Measurements from ENCODE around the gene GPR17.

The GPR17 gene

DNA sequence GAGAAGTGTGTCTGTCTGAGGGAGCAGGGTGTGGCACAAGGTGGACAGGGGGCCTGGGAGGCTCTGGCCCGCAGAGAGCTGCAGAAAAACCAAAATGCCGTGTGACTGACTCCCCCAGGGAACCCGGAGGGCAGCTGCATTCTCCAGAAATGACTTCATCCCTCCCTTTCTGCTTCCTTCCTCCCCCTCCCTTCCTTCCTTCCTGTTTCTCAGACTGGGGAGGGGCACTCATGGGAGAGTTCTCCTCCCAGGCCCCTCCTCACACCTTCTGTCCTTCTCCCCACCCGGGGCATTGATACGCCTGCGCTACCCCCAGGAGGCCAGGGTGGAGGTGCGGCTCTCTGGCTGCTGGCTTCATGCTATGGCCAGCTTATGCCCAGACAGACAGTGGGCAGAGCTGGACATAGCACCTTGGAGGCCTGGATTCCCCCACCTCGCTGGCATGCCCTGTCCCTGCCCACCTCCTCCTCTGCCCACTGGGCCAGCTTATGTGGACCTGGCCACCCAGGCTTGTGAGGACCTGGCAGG is 8.2 kb upstream of the GPR17 start:
- no peak overlapping the region for H3K4me3 ChIP-seq (ENCODE audit: extremely low read depth, insufficient read depth, low read length, poor library complexity, severe bottlenecking)
- H3K4me1 ChIP-seq (ENCODE audit: control insufficient read depth, insufficient read depth, low read length, poor library complexity, severe bottlenecking): peaks cover 38% of the 10 kb centered on the region
- H3K9me3 ChIP-seq (ENCODE audit: control insufficient read depth, low read length): no peaks in the 10 kb centered on the region
- 24 to 35% methylated on average over 3 to 8 of the region's 8 CpGs for WGBS, 2 experiments (ENCODE audit: insufficient coverage in 2 of 2)
- H3K36me3 ChIP-seq (ENCODE audit: control insufficient read depth, insufficient read depth, low read length): no peaks in the 10 kb centered on the region
- peak overlapping the region; percentile 84 for H3K27ac ChIP-seq (ENCODE audit: low read depth, low read length, severe bottlenecking)

DNA sequence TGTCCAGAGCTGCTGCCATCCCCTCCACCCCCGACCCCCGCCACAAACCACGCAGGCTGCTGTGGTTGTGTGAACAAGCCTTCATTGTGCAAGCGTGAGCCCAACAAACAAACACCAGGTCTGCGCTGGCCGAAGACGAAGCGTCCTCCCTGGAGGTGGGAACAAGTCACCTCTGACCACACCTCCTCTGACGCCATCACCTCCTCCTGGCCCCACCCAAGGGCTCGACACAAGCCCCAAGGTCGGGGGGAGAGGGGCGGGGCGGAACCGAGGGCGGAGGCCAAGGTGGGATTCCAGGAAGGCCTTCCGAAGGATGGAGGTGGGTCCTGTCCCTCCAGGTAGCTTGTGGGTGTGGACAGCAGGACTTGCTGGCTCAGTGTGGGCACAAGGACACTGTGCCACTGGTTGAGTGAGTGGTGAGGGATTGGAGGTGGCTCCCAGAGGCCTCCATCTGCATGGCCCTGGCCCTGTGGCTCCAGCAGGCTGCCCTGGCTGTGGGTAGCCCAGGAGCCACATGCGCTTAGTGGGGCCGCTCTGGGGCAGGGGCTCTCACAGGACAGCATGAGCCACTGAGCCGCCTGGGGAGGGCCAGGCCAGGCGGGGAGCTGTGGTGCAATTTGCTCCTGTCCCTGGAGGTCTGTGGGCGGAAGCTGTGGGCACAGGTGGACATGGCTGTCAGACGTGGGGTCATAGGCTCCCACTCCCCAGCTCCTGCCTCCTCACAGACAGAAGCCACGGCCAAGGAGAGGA is 7.4 kb upstream of the GPR17 start:
- peak overlapping the region; percentile 84 for H3K27ac ChIP-seq (ENCODE audit: low read depth, low read length, severe bottlenecking)

GRCh38 chr2:127639111-127639474 is 6.9 kb upstream of the GPR17 start:
- H3K9me3 ChIP-seq (ENCODE audit: control insufficient read depth, low read length): no peaks in the 10 kb centered on the region
- H3K27ac ChIP-seq (ENCODE audit: low read depth, low read length, severe bottlenecking): no peak overlapping the region

More for the DNA sequence above, 7.4 kb upstream of the GPR17 start:
- 74 to 80% methylated on average over 14 to 17 of the region's 23 CpGs for WGBS, 2 experiments (ENCODE audit: insufficient coverage in 2 of 2)
- H3K36me3 ChIP-seq (ENCODE audit: control insufficient read depth, insufficient read depth, low read length): no peaks in the 10 kb centered on the region
- H3K4me3 ChIP-seq (ENCODE audit: extremely low read depth, insufficient read depth, low read length, poor library complexity, severe bottlenecking): no peak overlapping the region
- no peaks in the 10 kb centered on the region for H3K9me3 ChIP-seq (ENCODE audit: control insufficient read depth, low read length)
- peaks cover 38% of the 10 kb centered on the region for H3K4me1 ChIP-seq (ENCODE audit: control insufficient read depth, insufficient read depth, low read length, poor library complexity, severe bottlenecking)

GRCh38 chr2:127640082-127641072 is 5.6 kb upstream of the GPR17 start:
- no peaks in the 10 kb centered on the region for H3K9me3 ChIP-seq (ENCODE audit: control insufficient read depth, low read length)
- 83 to 90% methylated on average over 21 to 24 of the region's 25 CpGs for WGBS, 2 experiments (ENCODE audit: insufficient coverage in 2 of 2)
- no peak overlapping the region for H3K27ac ChIP-seq (ENCODE audit: low read depth, low read length, severe bottlenecking)
- H3K36me3 ChIP-seq (ENCODE audit: control insufficient read depth, insufficient read depth, low read length): no peaks in the 10 kb centered on the region
- peaks cover 40% of the 10 kb centered on the region for H3K4me1 ChIP-seq (ENCODE audit: control insufficient read depth, insufficient read depth, low read length, poor library complexity, severe bottlenecking)
- no peak overlapping the region for H3K4me3 ChIP-seq (ENCODE audit: extremely low read depth, insufficient read depth, low read length, poor library complexity, severe bottlenecking)

More at GRCh38 chr2:127639111-127639474, 6.9 kb upstream of the GPR17 start:
- 94 to 97% methylated on average over 12 of the region's 13 CpGs for WGBS, 2 experiments (ENCODE audit: insufficient coverage in 2 of 2)
- no peak overlapping the region for H3K4me3 ChIP-seq (ENCODE audit: extremely low read depth, insufficient read depth, low read length, poor library complexity, severe bottlenecking)
- H3K4me1 ChIP-seq (ENCODE audit: control insufficient read depth, insufficient read depth, low read length, poor library complexity, severe bottlenecking): peaks cover 38% of the 10 kb centered on the region
- H3K36me3 ChIP-seq (ENCODE audit: control insufficient read depth, insufficient read depth, low read length): no peaks in the 10 kb centered on the region

DNA sequence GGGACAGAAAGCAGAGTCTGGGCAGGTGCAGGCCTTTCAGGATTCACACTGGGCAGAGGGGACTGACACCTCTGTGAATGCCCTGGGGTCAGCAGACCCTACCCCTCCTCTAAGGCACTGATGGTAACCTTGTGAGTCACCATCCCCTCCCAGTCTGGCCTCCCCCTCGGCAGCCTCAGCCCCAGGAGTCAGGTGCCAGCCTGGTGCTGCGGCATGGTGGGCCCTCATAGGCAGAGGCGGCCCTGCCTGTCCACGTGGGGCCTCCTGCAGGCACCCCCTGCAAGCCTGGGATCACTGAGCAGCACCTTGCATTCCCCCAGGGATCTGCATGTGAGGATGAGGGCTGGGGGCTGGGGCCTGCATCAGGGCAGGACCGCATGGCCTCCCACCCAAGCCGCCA is 4.8 kb upstream of the GPR17 start:
- no peaks in the 10 kb centered on the region for H3K9me3 ChIP-seq (ENCODE audit: control insufficient read depth, low read length)
- no peak overlapping the region for H3K4me3 ChIP-seq (ENCODE audit: extremely low read depth, insufficient read depth, low read length, poor library complexity, severe bottlenecking)
- 87 to 93% methylated on average over 4 to 6 of the region's 6 CpGs for WGBS, 2 experiments (ENCODE audit: insufficient coverage in 2 of 2)
- no peaks in the 10 kb centered on the region for H3K36me3 ChIP-seq (ENCODE audit: control insufficient read depth, insufficient read depth, low read length)
- H3K27ac ChIP-seq (ENCODE audit: low read depth, low read length, severe bottlenecking): no peak overlapping the region
- peaks cover 45% of the 10 kb centered on the region for H3K4me1 ChIP-seq (ENCODE audit: control insufficient read depth, insufficient read depth, low read length, poor library complexity, severe bottlenecking)

GRCh38 chr2:127641846-127642507 is 4.0 kb upstream of the GPR17 start:
- Histone ChIP-seq H3K36me3 (ENCODE audit: control insufficient read depth, insufficient read depth, low read length) (no peaks in the 10 kb centered on the region), H3K4me1 (ENCODE audit: control insufficient read depth, insufficient read depth, low read length, poor library complexity, severe bottlenecking) (peaks cover 48% of the 10 kb centered on the region), H3K27ac (ENCODE audit: low read depth, low read length, severe bottlenecking) (no peak overlapping the region), H3K4me3 (ENCODE audit: extremely low read depth, insufficient read depth, low read length, poor library complexity, severe bottlenecking) (no peak overlapping the region), H3K9me3 (ENCODE audit: control insufficient read depth, low read length) (no peaks in the 10 kb centered on the region)
- WGBS, 2 experiments (ENCODE audit: insufficient coverage in 2 of 2): 93 to 97% methylated on average over 21 to 24 of the region's 25 CpGs

DNA sequence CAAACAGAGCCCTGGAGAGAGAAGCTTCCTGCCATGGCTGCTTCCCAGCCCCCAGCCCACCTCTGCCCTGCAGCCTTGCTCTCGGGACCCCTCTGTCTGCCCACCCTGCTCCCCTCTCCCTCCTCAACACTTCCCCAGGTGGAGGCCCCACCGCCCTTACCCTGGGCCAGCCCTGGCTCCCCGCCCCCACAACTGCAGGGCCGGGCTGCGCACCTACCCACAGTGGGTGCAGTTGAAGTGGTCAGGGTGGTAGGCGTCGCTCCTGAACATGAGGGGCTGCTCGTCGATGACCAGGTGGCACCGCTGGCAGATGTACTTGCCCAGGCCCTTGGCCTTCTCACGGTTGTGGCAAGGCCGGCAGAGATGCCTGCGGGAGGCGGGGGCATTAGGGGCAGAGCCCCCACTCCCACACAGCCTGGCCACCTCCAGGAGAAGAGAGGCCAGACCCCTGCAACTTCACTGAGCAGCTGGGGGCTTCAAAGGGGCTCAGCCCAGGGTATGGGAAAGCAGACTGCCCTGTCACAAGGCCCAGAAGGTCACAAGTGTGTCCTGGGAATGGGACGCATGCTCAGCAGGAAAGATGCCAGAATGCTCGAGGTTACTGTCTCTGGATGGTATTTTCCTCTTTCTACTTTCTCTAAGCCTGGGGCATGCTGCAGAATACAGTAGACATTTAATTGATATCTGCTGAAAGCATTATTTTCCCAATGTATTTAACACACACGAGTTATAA is 3.1 kb upstream of the GPR17 start:
- Histone ChIP-seq H3K9me3 (ENCODE audit: control insufficient read depth, low read length) (no peaks in the 10 kb centered on the region), H3K27ac (ENCODE audit: low read depth, low read length, severe bottlenecking) (no peak overlapping the region)
- 89 to 94% methylated on average over 8 to 15 of the region's 17 CpGs for WGBS, 2 experiments (ENCODE audit: insufficient coverage in 2 of 2)

GRCh38 chr2:127643439-127644065 is 2.4 kb upstream of the GPR17 start:
- Histone ChIP-seq H3K36me3 (ENCODE audit: control insufficient read depth, insufficient read depth, low read length) (no peaks in the 10 kb centered on the region), H3K27ac (ENCODE audit: low read depth, low read length, severe bottlenecking) (no peak overlapping the region), H3K4me1 (ENCODE audit: control insufficient read depth, insufficient read depth, low read length, poor library complexity, severe bottlenecking) (peaks cover 32% of the 10 kb centered on the region), H3K4me3 (ENCODE audit: extremely low read depth, insufficient read depth, low read length, poor library complexity, severe bottlenecking) (no peak overlapping the region), H3K9me3 (ENCODE audit: control insufficient read depth, low read length) (no peaks in the 10 kb centered on the region)
- 86 to 90% methylated on average over 13 to 15 of the region's 15 CpGs for WGBS, 2 experiments (ENCODE audit: insufficient coverage in 2 of 2)

More for the DNA sequence above, 3.1 kb upstream of the GPR17 start:
- Histone ChIP-seq H3K4me3 (ENCODE audit: extremely low read depth, insufficient read depth, low read length, poor library complexity, severe bottlenecking) (no peak overlapping the region), H3K36me3 (ENCODE audit: control insufficient read depth, insufficient read depth, low read length) (no peaks in the 10 kb centered on the region), H3K4me1 (ENCODE audit: control insufficient read depth, insufficient read depth, low read length, poor library complexity, severe bottlenecking) (peaks cover 39% of the 10 kb centered on the region)

GRCh38 chr2:127644066-127645025 is 1.6 kb upstream of the GPR17 start:
- Histone ChIP-seq H3K36me3 (ENCODE audit: control insufficient read depth, insufficient read depth, low read length) (no peaks in the 10 kb centered on the region), H3K27ac (ENCODE audit: low read depth, low read length, severe bottlenecking) (no peak overlapping the region), H3K4me3 (ENCODE audit: extremely low read depth, insufficient read depth, low read length, poor library complexity, severe bottlenecking) (no peak overlapping the region), H3K4me1 (ENCODE audit: control insufficient read depth, insufficient read depth, low read length, poor library complexity, severe bottlenecking) (peaks cover 27% of the 10 kb centered on the region), H3K9me3 (ENCODE audit: control insufficient read depth, low read length) (no peaks in the 10 kb centered on the region)
- 88 to 93% methylated on average over 14 to 16 of the region's 19 CpGs for WGBS, 2 experiments (ENCODE audit: insufficient coverage in 2 of 2)

Data from mesodermal cell (in vitro differentiated cells).